Activated CD4-positive, alpha-beta T cell treated with anti-CD3 and anti-CD28 coated beads, Interleukin-10, Interleukin-2, amounts not matched to agents 100 ng/mL and 50 ng/mL, durations not matched to agents 16 hours and 8 hours (primary cell): ENCODE measurements around the gene ZNF891.
A peak's percentile ranks its signal among the peaks of the same experiment; 100 is the strongest.

ENCODE experiments used
- DNase-seq: peaks from one replicate; pipeline ENCODE4 v3.0.0-alpha.2; 2020

The ZNF891 gene

DNA sequence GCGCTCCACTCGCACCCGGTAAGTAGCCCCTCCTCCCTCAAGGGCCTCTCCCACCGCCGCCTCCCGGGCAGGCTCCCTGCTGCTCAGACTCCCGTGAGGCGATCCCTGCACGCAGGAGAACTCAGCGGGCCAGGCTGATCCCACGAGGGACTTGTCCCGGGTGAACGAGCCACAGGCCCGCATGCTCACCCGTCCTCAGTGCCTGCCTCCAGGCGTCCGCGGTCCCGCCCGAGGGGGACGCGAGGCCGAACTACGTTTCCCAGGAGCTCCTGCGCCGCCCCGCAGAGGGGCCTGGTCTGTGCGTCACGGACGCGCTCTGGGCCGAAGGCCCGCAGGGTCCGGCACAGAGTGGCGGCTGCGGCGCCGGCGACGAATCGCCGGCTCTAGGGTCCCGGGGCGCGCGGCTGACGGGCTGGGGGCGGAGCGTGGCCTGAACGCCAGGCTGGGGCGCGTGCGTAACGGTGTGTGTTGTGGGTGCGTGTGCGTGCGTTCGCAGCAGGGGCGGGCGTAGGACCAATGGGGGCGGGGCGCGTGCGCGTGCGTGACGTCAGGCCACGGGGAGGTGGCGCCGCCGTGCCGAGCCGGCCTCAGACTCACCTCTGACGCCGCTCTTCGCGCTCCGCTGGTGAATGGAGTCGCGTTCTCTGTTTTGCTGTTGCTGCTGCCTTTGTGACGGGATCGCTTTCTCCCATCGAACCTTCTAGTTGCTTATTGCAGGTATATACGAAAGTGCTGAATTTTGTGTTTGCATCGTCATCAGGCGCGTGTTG, at the start of gene ZNF891, which contains the start of gene ZNF10:
Gene ZNF891, minus strand, starts transcription at position 237 of the 770 bp plus-strand sequence. CDS start 8,356 bp downstream, outside the sequence.
Gene ZNF10, plus strand, starts transcription at position 590 of the 770 bp plus-strand sequence. CDS start 13,866 bp downstream, outside the sequence.
- DNase-seq: peak; percentile 96

DNA sequence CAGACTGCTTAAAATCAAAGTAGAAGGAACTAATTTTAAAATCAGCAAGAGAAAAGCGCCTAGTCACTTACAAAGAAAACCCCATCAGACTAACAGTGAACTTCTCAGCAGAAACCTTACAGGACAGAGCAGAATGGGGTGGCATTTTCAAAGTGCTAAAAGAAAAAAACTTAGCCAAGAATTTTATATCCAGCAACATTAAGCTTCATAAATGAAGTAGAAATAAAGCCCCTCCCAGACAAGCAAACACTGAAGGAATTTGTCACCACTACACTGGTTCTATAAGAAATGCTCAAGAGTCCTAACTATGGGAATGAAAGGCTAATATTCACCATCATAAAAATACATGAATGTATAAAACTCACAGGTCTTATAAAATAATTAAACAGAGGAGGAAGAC, 44.8 kb upstream of the ZNF891 start:
- no peak for DNase-seq

DNA sequence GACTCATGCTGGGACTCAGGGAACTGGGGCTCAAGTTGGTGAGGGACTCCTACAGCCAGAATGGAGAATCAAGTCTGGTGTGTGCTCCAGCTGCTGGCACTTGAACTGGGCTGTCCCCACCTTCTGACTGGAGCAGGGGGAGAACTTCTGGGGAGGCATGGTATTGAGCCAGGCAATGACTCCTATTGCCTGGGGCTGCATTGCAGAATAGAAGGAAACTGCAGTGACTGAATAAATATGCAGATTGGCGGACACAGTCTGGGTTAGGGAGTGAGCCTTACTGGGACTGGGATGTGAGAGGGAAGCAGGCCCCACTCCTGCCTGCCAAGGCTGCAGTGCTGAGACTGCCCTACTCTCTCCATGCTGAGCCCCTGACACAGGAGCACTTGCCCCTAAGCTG, 42.4 kb upstream of the ZNF891 start:
- DNase-seq: no peak

DNA sequence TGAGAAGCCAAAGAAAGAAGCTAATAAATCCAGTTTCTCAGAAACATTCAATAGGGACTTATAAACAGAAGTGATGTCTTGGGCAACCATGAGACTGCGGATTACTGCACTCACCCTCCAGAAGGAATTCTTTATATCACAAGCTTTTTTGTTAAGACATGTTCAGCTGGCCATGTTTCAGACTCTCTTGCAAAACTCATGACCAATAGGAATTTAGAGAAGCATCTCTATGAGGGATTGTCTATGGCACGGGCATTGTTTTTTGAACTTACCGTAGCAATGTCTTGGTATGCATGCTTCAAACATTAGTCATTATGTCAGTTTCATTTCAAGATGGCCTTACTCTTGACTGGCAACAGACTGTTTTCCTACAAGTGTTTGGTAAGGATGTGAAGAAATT, 35.7 kb upstream of the ZNF891 start:
- DNase-seq: no peak

DNA sequence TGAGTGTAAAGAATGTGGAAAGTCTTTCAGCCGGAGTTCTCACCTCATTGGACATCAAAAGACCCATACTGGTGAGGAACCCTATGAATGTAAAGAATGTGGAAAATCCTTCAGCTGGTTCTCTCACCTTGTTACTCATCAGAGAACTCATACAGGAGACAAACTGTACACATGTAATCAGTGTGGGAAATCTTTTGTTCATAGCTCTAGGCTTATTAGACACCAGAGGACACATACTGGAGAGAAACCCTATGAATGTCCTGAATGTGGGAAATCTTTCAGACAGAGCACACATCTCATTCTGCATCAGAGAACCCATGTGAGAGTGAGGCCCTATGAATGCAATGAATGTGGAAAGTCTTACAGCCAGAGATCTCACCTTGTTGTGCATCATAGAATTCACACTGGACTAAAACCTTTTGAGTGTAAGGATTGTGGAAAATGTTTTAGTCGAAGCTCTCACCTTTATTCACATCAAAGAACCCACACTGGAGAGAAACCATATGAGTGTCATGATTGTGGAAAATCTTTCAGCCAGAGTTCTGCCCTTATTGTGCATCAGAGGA, 26.1 kb upstream of the ZNF891 start:
- DNase-seq: no peak

DNA sequence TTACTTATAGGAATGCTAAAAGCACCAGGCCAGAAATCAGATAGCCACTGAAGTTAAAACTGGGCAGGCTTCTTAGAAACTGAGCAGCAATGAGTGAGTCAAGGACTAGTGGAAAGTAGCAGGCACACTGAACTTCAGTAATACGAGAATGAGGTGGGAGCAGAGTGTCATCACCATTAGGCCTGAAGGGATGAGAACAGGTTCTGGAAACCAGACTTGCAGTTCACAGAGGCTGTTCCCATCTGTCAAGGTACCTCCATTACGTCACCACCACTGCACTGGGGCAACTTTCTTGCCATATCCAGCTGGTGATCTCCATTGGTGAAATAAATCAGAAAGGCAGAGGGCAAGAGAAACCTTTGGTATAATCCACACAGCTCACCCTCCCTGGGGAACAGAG, 15.9 kb upstream of the ZNF891 start:
- DNase-seq: no peak

DNA sequence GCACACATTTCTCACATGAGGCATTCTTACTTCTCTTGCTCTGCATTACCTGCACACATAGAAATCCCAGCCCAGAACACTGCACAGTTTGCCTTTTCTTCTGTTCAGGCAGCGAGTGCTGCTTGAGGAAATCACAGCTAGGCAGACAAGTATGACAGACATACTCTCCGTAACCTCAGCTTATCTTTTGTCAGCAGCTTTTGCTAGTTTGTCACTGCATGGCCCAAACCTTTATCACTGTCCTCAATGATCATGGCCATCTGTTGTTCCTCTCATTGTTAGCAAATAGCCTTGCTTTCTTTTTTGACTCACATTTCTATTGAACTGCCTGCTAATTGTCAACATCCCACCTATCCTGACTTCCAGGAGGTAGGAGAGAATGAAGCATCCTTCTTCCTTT, 5.7 kb upstream of the ZNF891 start:
- DNase-seq: no peak

DNA sequence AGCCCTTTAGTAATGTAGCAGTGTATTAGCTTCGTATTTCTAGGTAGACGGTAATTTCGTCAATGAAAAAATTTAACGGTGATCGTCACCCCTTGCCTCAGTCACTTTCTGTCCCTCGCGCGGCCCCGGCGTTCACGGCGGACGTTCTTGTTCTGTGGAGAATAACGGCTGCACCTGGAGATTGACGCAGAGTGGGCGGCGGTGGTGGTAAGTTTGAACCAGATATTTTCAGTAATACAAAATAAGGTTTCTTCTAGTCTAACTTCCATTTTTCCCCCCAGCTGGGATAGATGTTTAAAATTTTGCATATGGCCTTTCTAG, 694 bp upstream of the ZNF891 start:
- no peak for DNase-seq

DNA sequence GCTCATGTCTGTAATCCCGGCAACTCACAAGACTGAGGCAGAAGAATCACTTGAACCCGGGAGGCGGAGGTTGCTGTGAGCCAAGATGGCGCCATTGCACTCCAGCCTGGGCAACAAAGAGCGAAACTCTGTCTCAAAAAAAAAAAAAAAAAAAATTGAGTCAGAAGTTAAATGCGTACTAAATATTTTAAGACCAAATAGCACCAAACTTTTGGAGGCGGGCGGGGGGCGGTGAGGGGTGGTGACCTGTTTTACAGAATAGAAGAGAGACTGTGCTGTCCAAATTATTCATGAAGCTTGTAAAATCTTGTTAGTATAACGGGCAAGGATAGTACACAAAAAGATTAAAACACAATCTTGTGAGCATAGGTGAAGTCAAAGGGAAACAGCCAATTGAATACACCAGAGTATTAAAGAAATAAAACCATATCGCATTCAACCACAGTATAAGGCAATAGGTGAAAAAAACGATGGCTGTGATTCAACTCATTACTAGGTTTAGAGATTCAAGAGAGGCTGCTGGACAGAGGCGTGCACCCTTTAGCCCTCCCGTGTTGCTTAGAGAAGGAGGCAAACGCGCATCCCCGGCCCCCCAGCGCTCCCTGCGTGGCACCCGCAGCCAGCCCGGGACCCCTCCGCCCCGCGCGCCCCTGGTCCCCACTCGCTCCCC, 571 bp downstream of the ZNF891 start:
- DNase-seq: no peak

DNA sequence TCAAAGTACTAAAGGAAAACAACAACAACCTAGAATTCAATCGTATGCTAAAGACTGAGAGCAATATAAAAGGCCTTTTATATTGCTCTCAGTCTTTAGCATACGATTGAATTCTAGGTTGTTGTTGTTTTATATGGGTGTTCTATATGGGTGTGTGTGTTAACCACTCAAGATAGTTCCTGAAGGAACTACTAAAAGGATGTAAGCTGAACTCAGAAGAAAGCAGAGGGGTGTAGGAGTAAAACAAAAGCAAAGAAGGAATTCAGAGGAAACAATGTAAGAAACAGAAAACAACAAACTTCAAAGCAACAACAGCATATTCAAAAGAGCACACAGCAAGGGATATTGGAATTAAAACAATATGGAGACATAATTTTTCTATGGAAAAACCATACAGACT, 5.4 kb downstream of the ZNF891 start:
- DNase-seq: no peak

DNA sequence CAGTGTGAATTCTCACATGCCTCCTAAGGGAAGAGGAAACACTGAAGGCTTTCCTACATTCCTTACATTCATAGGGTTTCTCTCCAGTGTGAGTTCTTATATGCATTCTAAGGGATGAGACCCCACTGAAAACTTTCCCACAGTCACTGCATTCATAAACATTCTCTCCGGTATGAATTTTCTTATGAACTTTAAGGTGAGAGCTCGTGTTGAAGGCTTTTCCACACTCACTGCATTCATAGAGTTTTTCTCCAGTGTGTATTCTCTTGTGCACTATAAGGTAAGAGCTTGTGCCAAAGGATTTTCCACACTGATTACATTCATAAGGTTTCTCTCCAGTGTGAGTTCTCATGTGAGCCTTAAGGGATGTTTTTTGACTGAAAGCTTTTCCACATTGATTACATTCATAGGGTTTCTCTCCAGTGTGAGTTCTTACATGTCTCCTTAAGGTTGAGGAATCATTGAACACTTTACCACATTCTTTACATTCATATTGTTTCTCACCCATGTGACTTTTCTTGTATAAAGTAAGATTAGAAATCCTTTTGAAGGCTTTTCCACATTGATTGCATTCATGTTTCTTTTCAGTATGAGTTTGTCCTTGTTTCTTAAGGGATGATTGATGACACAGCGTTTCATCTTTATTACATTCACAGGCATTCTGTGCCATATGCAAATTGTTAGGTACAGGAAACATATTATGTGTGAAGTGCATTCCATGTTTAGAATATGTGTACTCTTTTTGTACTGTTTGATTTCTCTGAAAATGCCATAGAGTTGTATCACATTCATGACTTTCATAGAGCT, 9.5 kb downstream of the ZNF891 start:
- DNase-seq: no peak

DNA sequence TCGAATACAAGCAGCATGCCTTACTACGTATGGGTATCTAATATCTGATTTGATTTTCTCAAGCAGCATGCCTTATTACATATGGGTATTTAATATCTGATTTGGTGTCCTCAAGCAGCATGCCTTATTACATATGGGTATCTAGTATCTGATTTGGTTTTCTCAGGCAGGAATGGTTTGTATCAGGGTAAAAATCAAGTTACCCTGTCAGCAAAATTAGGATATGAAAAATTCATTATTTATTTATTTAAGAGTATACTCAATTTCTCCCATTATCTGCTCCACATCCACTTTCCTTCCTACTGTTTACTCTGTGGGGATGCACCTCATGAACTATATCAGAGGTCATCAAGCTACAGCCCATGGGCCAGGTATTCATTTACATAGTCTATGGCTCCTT, 21.9 kb downstream of the ZNF891 start:
- no peak for DNase-seq

DNA sequence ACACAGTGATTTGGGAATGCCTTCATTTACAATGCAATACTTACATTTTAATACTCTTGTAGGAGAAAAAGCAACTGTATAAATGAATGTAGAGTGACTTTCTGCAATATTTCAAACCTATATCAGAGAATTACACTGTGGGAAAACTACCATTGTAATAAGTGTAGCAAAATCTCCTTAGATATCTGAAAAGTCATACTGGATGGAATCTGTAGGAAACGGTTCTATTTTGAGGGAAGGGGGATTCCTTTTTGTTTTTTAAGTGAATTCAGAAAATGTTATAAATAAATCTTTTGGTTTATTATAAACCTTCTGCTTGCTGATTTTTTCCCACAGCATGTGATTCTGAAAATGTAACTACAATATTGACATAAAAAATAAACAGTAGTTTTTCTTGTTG, 23.0 kb downstream of the ZNF891 start:
- DNase-seq: no peak

DNA sequence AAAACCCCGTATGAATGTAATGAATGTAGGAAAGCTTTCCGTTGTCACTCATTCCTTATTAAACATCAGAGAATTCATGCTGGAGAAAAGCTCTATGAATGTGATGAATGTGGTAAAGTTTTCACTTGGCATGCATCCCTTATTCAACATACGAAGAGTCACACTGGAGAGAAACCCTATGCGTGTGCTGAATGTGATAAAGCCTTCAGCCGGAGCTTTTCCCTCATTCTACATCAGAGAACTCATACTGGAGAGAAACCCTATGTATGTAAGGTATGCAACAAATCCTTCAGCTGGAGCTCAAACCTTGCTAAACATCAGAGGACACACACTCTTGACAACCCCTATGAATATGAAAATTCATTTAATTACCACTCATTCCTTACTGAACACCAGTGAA, 23.8 kb downstream of the ZNF891 start:
- DNase-seq: no peak

DNA sequence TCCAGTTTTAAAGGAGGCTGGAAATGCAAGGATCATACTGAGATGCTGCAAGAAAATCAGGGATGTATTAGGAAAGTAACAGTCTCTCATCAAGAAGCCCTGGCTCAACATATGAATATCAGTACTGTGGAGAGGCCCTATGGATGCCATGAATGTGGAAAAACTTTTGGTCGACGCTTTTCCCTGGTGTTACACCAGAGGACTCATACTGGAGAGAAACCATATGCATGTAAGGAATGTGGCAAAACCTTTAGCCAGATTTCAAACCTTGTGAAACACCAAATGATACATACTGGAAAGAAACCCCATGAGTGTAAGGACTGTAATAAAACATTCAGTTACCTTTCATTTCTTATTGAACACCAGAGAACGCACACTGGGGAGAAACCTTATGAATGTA, 24.5 kb downstream of the ZNF891 start:
- no peak for DNase-seq

DNA sequence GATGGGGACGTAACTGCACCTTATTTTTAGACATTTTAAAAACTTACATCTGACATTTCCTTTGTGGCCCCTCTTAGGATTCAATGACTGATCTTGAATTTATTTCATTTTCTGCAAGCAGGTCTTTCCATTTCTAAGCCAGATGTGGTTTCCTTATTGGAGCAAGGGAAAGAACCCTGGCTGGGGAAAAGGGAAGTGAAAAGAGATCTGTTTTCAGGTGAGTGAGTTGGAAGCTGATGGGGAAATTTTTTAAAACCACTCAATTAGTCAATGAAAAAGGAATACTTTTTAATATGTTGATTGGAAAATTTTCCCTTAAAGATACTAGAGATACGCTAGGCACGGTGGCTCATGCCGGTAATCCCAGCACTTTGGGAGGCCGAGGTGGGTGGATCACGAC, 46.7 kb downstream of the ZNF891 start:
- DNase-seq: no peak

DNA sequence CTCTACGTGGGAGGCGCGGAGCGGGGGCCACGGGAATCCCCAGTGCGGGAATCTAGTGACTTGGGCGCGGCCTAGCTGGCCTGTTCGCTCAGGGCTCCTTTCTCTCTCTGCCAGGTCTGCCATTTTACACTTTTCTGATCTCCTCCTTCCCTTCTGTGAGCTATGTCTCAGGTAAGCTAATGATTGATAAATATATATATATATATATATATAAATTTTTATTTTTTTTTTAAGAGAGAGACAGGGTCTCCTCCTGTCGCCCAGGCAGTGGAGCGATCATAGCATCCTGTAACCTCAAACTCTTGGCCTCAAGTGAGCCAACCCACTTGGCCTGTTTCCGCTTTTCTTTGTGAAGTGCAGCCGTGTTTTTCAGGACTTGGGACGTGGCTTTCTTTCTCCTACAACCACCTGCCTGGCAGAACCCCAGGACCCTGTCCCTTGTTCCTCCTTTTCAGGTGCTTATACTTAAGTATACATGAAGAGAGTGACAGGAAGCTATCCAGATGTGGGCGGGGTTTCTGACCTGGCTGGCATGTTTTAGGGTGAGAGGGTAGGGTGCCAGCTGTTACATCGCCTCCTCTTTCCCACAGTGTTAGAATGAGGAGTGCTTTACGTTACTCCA, 48.8 kb downstream of the ZNF891 start:
- no peak for DNase-seq

DNA sequence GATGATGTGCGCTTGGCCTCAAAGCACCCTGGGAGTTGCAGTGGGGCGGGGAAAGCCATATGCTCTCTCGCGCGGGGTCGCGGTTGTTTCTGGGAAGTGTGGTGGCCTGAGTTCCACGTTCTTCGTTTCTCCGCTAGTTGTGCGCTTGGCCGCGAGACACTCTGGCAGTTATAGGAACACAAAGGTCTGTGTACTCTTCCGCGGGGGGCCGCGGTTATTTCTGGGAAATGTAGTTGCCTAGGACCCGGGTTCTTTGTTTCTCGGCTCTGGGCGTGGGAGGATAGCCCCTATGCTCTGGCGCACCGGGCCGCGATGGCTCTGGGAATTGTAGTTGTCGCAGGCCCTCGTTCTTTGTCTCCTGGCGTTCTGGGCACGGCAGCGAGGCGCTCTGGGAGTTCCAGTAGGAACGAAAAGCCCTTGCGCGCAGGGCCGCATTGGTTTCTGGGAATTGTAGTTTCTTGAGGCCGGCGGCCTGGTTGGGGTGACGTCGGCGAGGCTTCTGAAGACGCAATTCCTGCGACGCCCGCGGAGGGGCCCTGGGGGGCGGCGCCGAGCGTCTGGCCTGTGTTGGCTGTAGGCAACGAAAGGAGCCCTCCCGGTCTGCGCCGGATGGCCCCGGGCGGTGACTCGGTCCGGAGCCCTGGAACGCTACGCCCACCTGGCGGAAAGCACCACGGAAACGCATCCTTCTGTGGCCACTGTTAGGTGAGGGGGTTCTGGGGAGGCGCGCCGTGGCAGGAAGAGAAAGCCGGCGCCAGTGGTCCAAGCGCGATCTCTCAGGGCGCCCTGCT, 49.5 kb downstream of the ZNF891 start, which contains the start of gene ZNF140:
Gene ZNF140, plus strand, starts transcription at position 556 of the 791 bp plus-strand sequence. CDS start 398 bp downstream, outside the sequence.
- peak; percentile 95 for DNase-seq

DNA sequence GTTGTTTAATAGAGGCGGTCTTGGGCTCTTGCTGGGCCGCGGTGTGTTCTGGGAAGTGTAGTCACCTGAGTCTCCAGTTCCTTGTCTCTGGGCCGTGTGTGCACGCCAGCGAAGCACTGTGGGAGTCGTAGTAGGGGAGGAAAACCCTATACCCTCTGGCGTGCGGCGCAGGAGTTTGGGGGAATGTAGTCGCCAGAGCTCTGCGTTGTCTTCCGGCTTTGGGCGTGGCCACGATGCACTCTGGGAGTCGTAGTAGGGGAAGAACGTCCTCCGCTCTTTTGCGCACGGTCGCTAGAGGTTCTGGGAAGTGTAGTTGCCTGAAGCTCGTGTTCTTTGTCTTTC, 50.1 kb downstream of the ZNF891 start:
- peak; percentile 95 for DNase-seq

DNA sequence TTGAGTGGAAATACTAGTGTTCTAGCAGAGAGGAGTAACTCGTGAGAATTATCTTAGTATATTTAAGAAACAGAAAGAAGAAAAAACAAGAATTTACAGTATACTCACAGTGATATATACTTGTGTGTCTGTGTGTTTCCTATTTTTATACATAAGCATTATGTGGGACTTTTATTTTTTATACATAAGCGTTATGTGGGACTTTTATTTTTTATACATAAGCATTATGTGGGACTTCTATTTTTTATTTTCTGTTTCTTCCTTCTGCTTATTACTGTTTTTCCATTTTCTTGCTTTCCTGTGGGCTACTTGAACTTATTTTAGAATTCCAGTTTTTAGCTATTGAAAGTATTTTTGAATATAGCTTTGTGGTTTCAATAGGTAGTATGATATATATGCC, 56.2 kb downstream of the ZNF891 start:
- no peak for DNase-seq

DNA sequence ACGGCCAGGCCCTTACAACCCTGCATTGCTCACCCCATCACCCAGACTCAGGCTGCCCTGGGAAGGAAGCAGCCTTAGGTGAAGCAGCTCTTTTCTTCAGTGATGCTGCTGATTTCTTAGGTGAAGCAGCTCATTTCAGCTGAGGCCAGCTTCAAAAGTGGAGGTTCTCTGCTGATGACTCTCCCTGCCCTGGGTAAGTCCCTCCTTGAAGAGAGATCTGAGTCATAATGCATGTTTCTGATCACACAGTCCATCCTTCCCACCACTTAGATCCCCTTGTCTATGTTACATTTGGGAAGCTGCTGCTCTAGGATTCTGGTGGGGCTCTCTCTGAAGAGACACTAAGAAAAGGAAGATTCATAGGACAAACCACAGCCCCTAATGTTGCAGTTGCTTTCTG, 66.5 kb downstream of the ZNF891 start:
- no peak for DNase-seq

DNA sequence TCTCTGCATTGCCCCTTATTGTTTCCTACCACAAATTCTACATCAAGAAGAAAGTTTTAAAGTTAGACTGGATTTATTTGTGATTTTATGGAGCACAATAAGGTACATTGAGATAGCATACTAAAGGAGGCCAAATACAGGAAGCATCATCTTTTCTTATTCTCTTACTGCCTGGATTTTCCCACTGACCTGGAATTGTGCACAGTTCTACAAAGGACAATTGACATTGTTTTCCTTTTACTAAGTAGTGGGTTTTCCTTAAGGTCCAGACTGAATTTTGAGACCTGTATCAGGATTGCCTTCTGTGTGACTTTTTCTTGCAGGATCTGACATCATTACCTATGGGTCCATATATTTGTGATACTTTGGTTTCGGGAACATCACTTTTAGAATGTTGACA, 68.1 kb downstream of the ZNF891 start:
- no peak for DNase-seq
